GM12878 (cell line): ENCODE measurements around the gene PLAAT3. TPM values are rescaled to one million over a fixed set of nuclear protein-coding genes. Genes with fewer than 3 reads are reported as not detected.

Experiments
- ATAC-seq: fragments of 200-7000 bp; cut with Tn5 transposase; 3 replicates; pipeline ENCODE4 v1.9.1; 2020; ENCODE audit warnings: mild to moderate bottlenecking, moderate library complexity
- BruUV-seq: library from RNA; stranded (reverse); fragments of 400-500 nt; replicated peaks from 2 replicates; lab custom pipeline; 2021; lab: Mats Ljungman, UMichigan
- CTCF ChIA-PET: fragments of 300-600 bp; sonication (Branson Sonifier 250); formaldehyde crosslinking; extraction: SDS; loops from one replicate; lab custom pipeline; 2021; ENCODE audit warnings: inconsistent platforms; lab: Yijun Ruan, JAX
- POLR2A ChIA-PET: fragments of 350-600 bp; formaldehyde crosslinking; extraction: SDS; loops from one replicate; lab custom pipeline; 2021; ENCODE audit warnings: inconsistent platforms; lab: Charles Lee
- RAD21 ChIA-PET: fragments of 300-600 bp; sonication (Branson Sonifier 250); formaldehyde crosslinking; loops from one replicate; lab custom pipeline; 2023; ENCODE audit warnings: antibody characterized with exemption; ENCODE audit not compliant: unreplicated experiment; lab: Charles Lee
- SMC1A ChIA-PET: fragments of 300-600 bp; sonication (Branson Sonifier 250); formaldehyde crosslinking; loops from one replicate; lab custom pipeline; 2023; ENCODE audit not compliant: unreplicated experiment, uncharacterized antibody; lab: Charles Lee
- DNase-seq: peaks from one replicate; pipeline ENCODE4 v3.0.0-alpha.2; 2011; ENCODE audit warnings: low read depth, low spot score
- FAIRE-seq: peaks from 3 replicates; lab custom pipeline; 2011; peaks lifted over from hg19 to GRCh38; lab: Jason Lieb, UNC
- H2AFZ ChIP-seq: 2 replicates; pipeline ENCODE4 v1.6.0; 2011; ENCODE audit warnings: low read depth, low read length, control low read depth; ENCODE audit not compliant: control insufficient read depth
- H3K27ac ChIP-seq: 2 replicates; pipeline ENCODE4 v1.5.1; 2011; ENCODE audit warnings: control low read depth; ENCODE audit not compliant: control insufficient read depth, insufficient read depth
- H3K27me3 ChIP-seq, 2 experiments: replicated peaks in 1 of 2; 2 replicates each; pipeline versions ENCODE4 v1.6.0 to v1.6.1; 2011; ENCODE audit warnings: low read length in 1 of 2; ENCODE audit not compliant: control insufficient read depth in 2 of 2, insufficient read depth in 2 of 2
- H3K36me3 ChIP-seq, 2 experiments: 2 replicates each; pipeline ENCODE4 v1.5.1; 2011; ENCODE audit warnings: low read length in 1 of 2; ENCODE audit not compliant: control insufficient read depth in 2 of 2, insufficient read depth in 2 of 2
- H3K4me1 ChIP-seq: 2 replicates; pipeline ENCODE4 v1.6.1; 2011; ENCODE audit warnings: mild to moderate bottlenecking, low read length, moderate library complexity, mixed read lengths; ENCODE audit not compliant: control insufficient read depth, insufficient read depth
- H3K4me2 ChIP-seq: 2 replicates; pipeline ENCODE4 v1.6.0; 2011; ENCODE audit warnings: control low read depth; ENCODE audit not compliant: control insufficient read depth, insufficient read depth
- H3K4me3 ChIP-seq: fragments of 200-600 bp; sonication (generic); 2 replicates; pipeline ENCODE4 v1.5.1; 2016
- H3K79me2 ChIP-seq: 2 replicates; pipeline ENCODE4 v1.6.0; 2011; ENCODE audit warnings: low read length; ENCODE audit not compliant: control insufficient read depth, insufficient read depth
- H3K9ac ChIP-seq: 2 replicates; pipeline ENCODE4 v1.8.0; 2011; ENCODE audit warnings: low read length, control low read depth, mixed read lengths; ENCODE audit not compliant: control insufficient read depth, insufficient read depth
- H3K9me3 ChIP-seq: replicated peaks from 3 replicates; pipeline ENCODE4 v1.5.1; 2011; ENCODE audit warnings: mild to moderate bottlenecking, low read length; ENCODE audit not compliant: control insufficient read depth, insufficient read depth
- H4K20me1 ChIP-seq: 2 replicates; pipeline ENCODE4 v1.6.0; 2011; ENCODE audit not compliant: control insufficient read depth, insufficient read depth
- BCL11A ChIP-seq: IDR thresholded peaks from 2 replicates; pipeline ENCODE4 v1.6.1; 2011; ENCODE audit warnings: low read depth, low read length
- EED ChIP-seq: sonication (generic); IDR thresholded peaks from 2 replicates; pipeline ENCODE4 v1.6.1; 2016; ENCODE audit warnings: antibody characterized with exemption, low read depth
- ESRRA ChIP-seq: IDR thresholded peaks from 2 replicates; pipeline ENCODE4 v1.6.1; 2012; ENCODE audit warnings: mild to moderate bottlenecking, low read length, improper control_type of control experiment
- IRF4 ChIP-seq: IDR thresholded peaks from 2 replicates; pipeline ENCODE4 v1.6.1; 2011; ENCODE audit warnings: low read depth, low read length
- NR2F1 ChIP-seq: fragments of 450-650 bp; conservative IDR thresholded peaks from 2 replicates; pipeline ENCODE4 v1.6.1; 2017; ENCODE audit warnings: mild to moderate bottlenecking
- PAX5 ChIP-seq: IDR thresholded peaks from 2 replicates; pipeline ENCODE4 v1.6.1; 2011; ENCODE audit warnings: low read depth, low read length, borderline replicate concordance
- RELA ChIP-seq: fragments of 450-650 bp; IDR thresholded peaks from 2 replicates; pipeline ENCODE4 v1.8.0; 2014; ENCODE audit warnings: borderline replicate concordance; ENCODE audit not compliant: partially characterized antibody
- TCF7 ChIP-seq: IDR thresholded peaks from 2 replicates; pipeline ENCODE4 v1.6.1; 2014; ENCODE audit warnings: antibody characterized with exemption, borderline replicate concordance
- WGBS: methylation state at CpG from one replicate; pipeline ENCODE4 v1.1.6; 2016; ENCODE audit warnings: low lambda C conversion rate; ENCODE audit not compliant: insufficient replicate concordance, insufficient coverage; ENCODE audit errors: missing lambda C conversion rate; 5-methylcytosine and 5-hydroxymethylcytosine counted together
- in situ Hi-C: fragments of 300-500 bp; cut with MboI; formaldehyde crosslinking; loops from 9 replicates; pipeline ENCODE4 v1.14.3; 2018; ENCODE audit warnings: mixed read lengths
- intact Hi-C: fragments of 100-400 bp; cut with micrococcal nuclease; formaldehyde crosslinking; loops from one replicate; pipeline ENCODE4 v1.14.2; 2022; ENCODE audit not compliant: unreplicated experiment
- polyA plus RNA-seq, 11 experiments: library from polyadenylated mRNA; depleted of rRNA in 4 of 11; unstranded in 6 of 11; stranded (reverse) in 5 of 11; fragments of >200 nt; fragmentation: Nextera tagmentation in 4 of 11; fragmentation: Illumina TruSeq in 1 of 11; extraction: Ambion mirVana in 4 of 11; extraction: Trizol in 1 of 11; gene quantifications; 1 replicate in 1 of 11; 2 replicates in 10 of 11; pipeline versions ENCODE4 v1.2.1 to v1.2.3, GENCODE V29; 2011 to 2016; ENCODE audit warnings: inconsistent platforms in 2 of 11, missing spikeins in 2 of 11, low read depth in 1 of 11
- total RNA-seq, 4 experiments: library from RNA; depleted of rRNA in 3 of 4; stranded (reverse); fragments of >200 nt in 3 of 4; fragmentation: Illumina TruSeq in 1 of 4; extraction: Trizol in 1 of 4; gene quantifications; 2 replicates each; pipeline versions ENCODE4 v1.2.1 to v1.2.3, GENCODE V29; 2013 to 2021
- TF ChIP-seq, protein P1 (sequence below): IDR thresholded peaks from 2 replicates; pipeline ENCODE4 v1.6.1; 2012; ENCODE audit warnings: low read depth, low read length, improper control_type of control experiment
- TF ChIP-seq, protein P2 (sequence below): fragments of 450-650 bp; formaldehyde crosslinking; IDR thresholded peaks from 2 replicates; pipeline ENCODE4 v1.4.0; 2022; ENCODE audit warnings: mild to moderate bottlenecking, moderate library complexity
- TF ChIP-seq, protein P3 (sequence below): fragments of 450-650 bp; IDR thresholded peaks from 2 replicates; pipeline ENCODE4 v1.6.1; 2017; ENCODE audit warnings: low read depth, mild to moderate bottlenecking, moderate library complexity
- TF ChIP-seq, protein P4 (sequence below): fragments of 450-650 bp; IDR thresholded peaks from 2 replicates; pipeline ENCODE4 v1.6.1; 2017; ENCODE audit warnings: mild to moderate bottlenecking, moderate library complexity

PLAAT3 gene
- total and polyA plus RNA-seq, 10 of the 15 experiments (the other 5 are each of a cell fraction or from before 2014, with no cell fraction given), result 4.8 to 37.0 (median 14.8) TPM

DNA sequence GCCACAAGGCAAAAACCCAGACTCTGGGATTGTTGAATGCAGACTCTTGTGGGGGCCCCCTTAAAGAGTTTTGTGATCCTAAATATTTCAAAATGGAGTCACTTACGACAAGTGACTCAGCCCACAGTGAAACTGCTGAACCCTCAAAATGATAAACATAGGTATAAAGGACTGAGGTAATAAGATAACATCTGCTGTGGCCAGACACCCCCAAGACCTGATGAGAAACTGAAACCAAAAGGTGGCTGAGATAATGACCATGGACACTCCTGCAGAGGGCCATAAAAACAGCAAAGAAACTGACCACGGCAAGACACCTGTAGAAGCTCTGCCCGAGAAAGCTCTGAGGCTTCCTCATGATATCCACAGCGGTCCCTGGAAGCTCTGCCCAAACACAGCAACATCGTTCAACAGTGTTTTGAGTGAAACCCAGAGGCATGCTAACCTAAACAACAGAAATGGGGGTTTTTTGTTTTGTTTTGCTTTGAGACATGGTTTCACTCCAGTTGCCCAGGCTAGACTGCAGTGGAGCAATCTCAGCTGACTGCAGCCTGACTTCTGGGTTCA lies 79.3 kb downstream of the PLAAT3 start:
- no peaks in the 10 kb centered on the region for H4K20me1 ChIP-seq
- peak overlapping the region; percentile 63 for H2AFZ ChIP-seq
- H3K4me1 ChIP-seq, result peaks cover 34% of the 10 kb centered on the region
- no TSS peak for BruUV-seq
- H3K36me3 ChIP-seq, result no peaks in the 10 kb centered on the region
- no peaks in the 10 kb centered on the region for H3K9me3 ChIP-seq
- intact Hi-C loops (loop anchor here (1.0 kb wide), 1 partner anchor 32 kb away; no protein-coding TSS in a partner anchor), in situ Hi-C loops (no loop called here)
- no peak overlapping the region for H3K9ac ChIP-seq
- peak; percentile 35 for DNase-seq
- no peak overlapping the region for H3K4me3 ChIP-seq
- ATAC-seq, result peak; percentile 75
- no peaks in the 10 kb centered on the region for H3K79me2 ChIP-seq
- ChIA-PET RAD21 (interaction anchor here (0.6 to 1.0 kb wide), 2 partner anchors 32 to 107 kb away, joined by 4 read pairs; no protein-coding TSS in a partner anchor), CTCF (interaction anchor here (0.7 kb wide), 1 partner anchor 167 kb away, joined by 4 read pairs; no protein-coding TSS in a partner anchor), SMC1A (interaction anchor here (0.5 to 3.7 kb wide), 5 partner anchors 31 to 120 kb away, joined by 3 to 12 read pairs (median 3); no protein-coding TSS in a partner anchor), POLR2A (interaction anchor here (0.9 to 2.1 kb wide), 2 partner anchors 10 to 31 kb away, joined by 3 to 9 read pairs; no protein-coding TSS in a partner anchor)
- peak overlapping the region; percentile 47 for H3K27ac ChIP-seq
- H3K4me2 ChIP-seq, result peak overlapping the region; percentile 77
- FAIRE-seq, result peak; percentile 90
- H3K27me3 ChIP-seq, result no peaks in the 10 kb centered on the region
- WGBS, result 36% methylated on average over 5 of the region's 5 CpGs
- TF ChIP-seq, protein P1, sequence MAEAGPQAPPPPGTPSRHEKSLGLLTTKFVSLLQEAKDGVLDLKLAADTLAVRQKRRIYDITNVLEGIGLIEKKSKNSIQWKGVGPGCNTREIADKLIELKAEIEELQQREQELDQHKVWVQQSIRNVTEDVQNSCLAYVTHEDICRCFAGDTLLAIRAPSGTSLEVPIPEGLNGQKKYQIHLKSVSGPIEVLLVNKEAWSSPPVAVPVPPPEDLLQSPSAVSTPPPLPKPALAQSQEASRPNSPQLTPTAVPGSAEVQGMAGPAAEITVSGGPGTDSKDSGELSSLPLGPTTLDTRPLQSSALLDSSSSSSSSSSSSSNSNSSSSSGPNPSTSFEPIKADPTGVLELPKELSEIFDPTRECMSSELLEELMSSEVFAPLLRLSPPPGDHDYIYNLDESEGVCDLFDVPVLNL, result no peak
- TF ChIP-seq EED (peak; percentile 44; the same call in 1 of the 2 replicates), TCF7 (no peak), NR2F1 (peak; percentile 28; the same call in 1 of the 2 replicates), BCL11A (0 out of 2 replicates have a peak, but pooled peaks have one; percentile 15), PAX5 (no peak; the same call in 1 of the 2 replicates), RELA (peak; percentile 42), IRF4 (peak; percentile 26; the same call in 1 of the 2 replicates), ESRRA (no peak)
- TF ChIP-seq, protein P2, sequence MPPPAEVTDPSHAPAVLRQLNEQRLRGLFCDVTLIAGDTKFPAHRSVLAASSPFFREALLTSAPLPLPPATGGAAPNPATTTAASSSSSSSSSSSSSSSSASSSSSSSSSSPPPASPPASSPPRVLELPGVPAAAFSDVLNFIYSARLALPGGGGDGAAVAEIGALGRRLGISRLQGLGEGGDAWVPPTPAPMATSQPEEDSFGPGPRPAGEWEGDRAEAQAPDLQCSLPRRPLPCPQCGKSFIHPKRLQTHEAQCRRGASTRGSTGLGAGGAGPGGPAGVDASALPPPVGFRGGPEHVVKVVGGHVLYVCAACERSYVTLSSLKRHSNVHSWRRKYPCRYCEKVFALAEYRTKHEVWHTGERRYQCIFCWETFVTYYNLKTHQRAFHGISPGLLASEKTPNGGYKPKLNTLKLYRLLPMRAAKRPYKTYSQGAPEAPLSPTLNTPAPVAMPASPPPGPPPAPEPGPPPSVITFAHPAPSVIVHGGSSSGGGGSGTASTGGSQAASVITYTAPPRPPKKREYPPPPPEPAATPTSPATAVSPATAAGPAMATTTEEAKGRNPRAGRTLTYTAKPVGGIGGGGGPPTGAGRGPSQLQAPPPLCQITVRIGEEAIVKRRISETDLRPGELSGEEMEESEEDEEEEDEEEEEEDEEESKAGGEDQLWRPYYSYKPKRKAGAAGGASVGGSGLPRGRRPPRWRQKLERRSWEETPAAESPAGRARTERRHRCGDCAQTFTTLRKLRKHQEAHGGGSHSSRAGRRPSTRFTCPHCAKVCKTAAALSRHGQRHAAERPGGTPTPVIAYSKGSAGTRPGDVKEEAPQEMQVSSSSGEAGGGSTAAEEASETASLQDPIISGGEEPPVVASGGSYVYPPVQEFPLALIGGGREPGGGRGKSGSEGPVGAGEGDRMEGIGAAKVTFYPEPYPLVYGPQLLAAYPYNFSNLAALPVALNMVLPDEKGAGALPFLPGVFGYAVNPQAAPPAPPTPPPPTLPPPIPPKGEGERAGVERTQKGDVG (CRISPR knock-in tag), result peak; percentile 97
- TF ChIP-seq, protein P3, sequence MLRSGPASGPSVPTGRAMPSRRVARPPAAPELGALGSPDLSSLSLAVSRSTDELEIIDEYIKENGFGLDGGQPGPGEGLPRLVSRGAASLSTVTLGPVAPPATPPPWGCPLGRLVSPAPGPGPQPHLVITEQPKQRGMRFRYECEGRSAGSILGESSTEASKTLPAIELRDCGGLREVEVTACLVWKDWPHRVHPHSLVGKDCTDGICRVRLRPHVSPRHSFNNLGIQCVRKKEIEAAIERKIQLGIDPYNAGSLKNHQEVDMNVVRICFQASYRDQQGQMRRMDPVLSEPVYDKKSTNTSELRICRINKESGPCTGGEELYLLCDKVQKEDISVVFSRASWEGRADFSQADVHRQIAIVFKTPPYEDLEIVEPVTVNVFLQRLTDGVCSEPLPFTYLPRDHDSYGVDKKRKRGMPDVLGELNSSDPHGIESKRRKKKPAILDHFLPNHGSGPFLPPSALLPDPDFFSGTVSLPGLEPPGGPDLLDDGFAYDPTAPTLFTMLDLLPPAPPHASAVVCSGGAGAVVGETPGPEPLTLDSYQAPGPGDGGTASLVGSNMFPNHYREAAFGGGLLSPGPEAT, result peak; percentile 55; the same call in 1 of the 2 replicates
- TF ChIP-seq, protein P4, sequence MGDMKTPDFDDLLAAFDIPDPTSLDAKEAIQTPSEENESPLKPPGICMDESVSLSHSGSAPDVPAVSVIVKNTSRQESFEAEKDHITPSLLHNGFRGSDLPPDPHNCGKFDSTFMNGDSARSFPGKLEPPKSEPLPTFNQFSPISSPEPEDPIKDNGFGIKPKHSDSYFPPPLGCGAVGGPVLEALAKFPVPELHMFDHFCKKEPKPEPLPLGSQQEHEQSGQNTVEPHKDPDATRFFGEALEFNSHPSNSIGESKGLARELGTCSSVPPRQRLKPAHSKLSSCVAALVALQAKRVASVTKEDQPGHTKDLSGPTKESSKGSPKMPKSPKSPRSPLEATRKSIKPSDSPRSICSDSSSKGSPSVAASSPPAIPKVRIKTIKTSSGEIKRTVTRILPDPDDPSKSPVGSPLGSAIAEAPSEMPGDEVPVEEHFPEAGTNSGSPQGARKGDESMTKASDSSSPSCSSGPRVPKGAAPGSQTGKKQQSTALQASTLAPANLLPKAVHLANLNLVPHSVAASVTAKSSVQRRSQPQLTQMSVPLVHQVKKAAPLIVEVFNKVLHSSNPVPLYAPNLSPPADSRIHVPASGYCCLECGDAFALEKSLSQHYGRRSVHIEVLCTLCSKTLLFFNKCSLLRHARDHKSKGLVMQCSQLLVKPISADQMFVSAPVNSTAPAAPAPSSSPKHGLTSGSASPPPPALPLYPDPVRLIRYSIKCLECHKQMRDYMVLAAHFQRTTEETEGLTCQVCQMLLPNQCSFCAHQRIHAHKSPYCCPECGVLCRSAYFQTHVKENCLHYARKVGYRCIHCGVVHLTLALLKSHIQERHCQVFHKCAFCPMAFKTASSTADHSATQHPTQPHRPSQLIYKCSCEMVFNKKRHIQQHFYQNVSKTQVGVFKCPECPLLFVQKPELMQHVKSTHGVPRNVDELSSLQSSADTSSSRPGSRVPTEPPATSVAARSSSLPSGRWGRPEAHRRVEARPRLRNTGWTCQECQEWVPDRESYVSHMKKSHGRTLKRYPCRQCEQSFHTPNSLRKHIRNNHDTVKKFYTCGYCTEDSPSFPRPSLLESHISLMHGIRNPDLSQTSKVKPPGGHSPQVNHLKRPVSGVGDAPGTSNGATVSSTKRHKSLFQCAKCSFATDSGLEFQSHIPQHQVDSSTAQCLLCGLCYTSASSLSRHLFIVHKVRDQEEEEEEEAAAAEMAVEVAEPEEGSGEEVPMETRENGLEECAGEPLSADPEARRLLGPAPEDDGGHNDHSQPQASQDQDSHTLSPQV, result peak; percentile 99
